ENCODE measurements around the gene DDX39B.

DDX39B gene

GRCh38 chr6:31546958-31547726 lies 5.3 kb upstream of the DDX39B start, which contains the start of gene NFKBIL1:
TSS of gene NFKBIL1 (plus strand) at chr6:31547608. CDS start at chr6:31547695, 87 bp downstream.
- DNase-seq, result peak; percentile 93

- peak; percentile 95 for DNase-seq
Measured at GRCh38 chr6:31546339-31546957, 4.6 kb upstream of the DDX39B start, which contains the start of gene ATP6V1G2. TSS of gene ATP6V1G2 (minus strand) at chr6:31546608. CDS start at chr6:31546559, 49 bp downstream.

- no peak for DNase-seq
Measured at GRCh38 chr6:31545291-31545690, 3.5 kb upstream of the DDX39B start.

- DNase-seq, result no peak
Measured at GRCh38 chr6:31544676-31545075, 2.9 kb upstream of the DDX39B start.

- DNase-seq, result no peak
Measured at GRCh38 chr6:31543639-31544038, 1.8 kb upstream of the DDX39B start.

GRCh38 chr6:31541059-31541657 lies 645 bp downstream of the DDX39B start:
- no peak for DNase-seq

- no peak for DNase-seq
Measured at GRCh38 chr6:31540640-31541039, 1.2 kb downstream of the DDX39B start.

GRCh38 chr6:31538805-31539400 lies 2.9 kb downstream of the DDX39B start:
- no peak for DNase-seq

- DNase-seq, result no peak
Measured at GRCh38 chr6:31535538-31536324, 6.1 kb downstream of the DDX39B start.

GRCh38 chr6:31534521-31535040 lies 7.2 kb downstream of the DDX39B start:
- DNase-seq, result no peak

- DNase-seq, result no peak
Measured at GRCh38 chr6:31534011-31534410, 7.8 kb downstream of the DDX39B start.

GRCh38 chr6:31533455-31533841 lies 8.4 kb downstream of the DDX39B start:
- no peak for DNase-seq

- no peak for DNase-seq
Measured at GRCh38 chr6:31532644-31533454, 9.0 kb downstream of the DDX39B start.

- DNase-seq, result no peak
Measured at GRCh38 chr6:31531771-31532643, 9.8 kb downstream of the DDX39B start.

- no peak for DNase-seq
Measured at GRCh38 chr6:31531162-31531561, 10.6 kb downstream of the DDX39B start.

GRCh38 chr6:31530659-31531058 lies 11.1 kb downstream of the DDX39B start:
- no peak for DNase-seq

- no peak for DNase-seq
Measured at GRCh38 chr6:31529329-31530150, 12.3 kb downstream of the DDX39B start.

GRCh38 chr6:31528821-31529328 lies 12.9 kb downstream of the DDX39B start, which contains the start of gene MCCD1:
TSS of gene MCCD1 (plus strand) at chr6:31528962. CDS start at chr6:31529015, 53 bp downstream.
- DNase-seq, result no peak

- no peak for DNase-seq
Measured at GRCh38 chr6:31528307-31528777, 13.5 kb downstream of the DDX39B start.

All from NCI-H1694 (cell line).